Muscle of leg (tissue), 11 donors: ENCODE data around the gene ELF2. TPM values are rescaled to one million over a fixed set of nuclear protein-coding genes. Genes with fewer than 3 reads are reported as not detected.
A peak's percentile ranks its signal among the peaks of the same experiment; 100 is the strongest.

Experiments
- DNase-seq: peaks from one replicate; pipeline ENCODE4 v3.0.0; 2013
- H3K27ac ChIP-seq: one replicate; pipeline ENCODE4 v1.5.1; 2013; ENCODE audit warnings: mild to moderate bottlenecking, low read length, control low read depth
- H3K27me3 ChIP-seq: one replicate; pipeline ENCODE4 v1.6.1; 2013; ENCODE audit warnings: low read length; ENCODE audit not compliant: control insufficient read depth, insufficient read depth
- H3K36me3 ChIP-seq: one replicate; pipeline ENCODE4 v1.6.1; 2013; ENCODE audit warnings: low read length; ENCODE audit not compliant: control insufficient read depth, insufficient read depth
- H3K4me1 ChIP-seq: one replicate; pipeline ENCODE4 v1.6.1; 2013; ENCODE audit warnings: low read length; ENCODE audit not compliant: control insufficient read depth, insufficient read depth
- H3K4me3 ChIP-seq: one replicate; pipeline ENCODE4 v1.5.1; 2013; ENCODE audit warnings: low read length, control low read depth
- H3K9me3 ChIP-seq: replicated peaks from 2 replicates; pipeline ENCODE4 v1.6.1; 2013; ENCODE audit warnings: low read depth, low read length; ENCODE audit not compliant: control insufficient read depth
- WGBS: methylation state at CpG from one replicate; pipeline ENCODE4 v1.1.5; 2013; ENCODE audit warnings: missing lambda C conversion rate; ENCODE audit not compliant: insufficient coverage; 5-methylcytosine and 5-hydroxymethylcytosine counted together
- polyA plus RNA-seq, 8 donors: library from polyadenylated mRNA; unstranded; fragments of 120-200 nt; gene quantifications; one replicate each; pipeline versions ENCODE4 v1.2.1 to v1.2.3, GENCODE V29; 2013; ENCODE audit warnings: inconsistent platforms in 1 of 8, low replicate concordance in 1 of 8; ENCODE audit not compliant: insufficient read length in 8 of 8, insufficient read depth in 1 of 8
- total RNA-seq: library from RNA; stranded (reverse); fragments of 120-200 nt; gene quantifications from one replicate; pipeline ENCODE4 v1.2.4, GENCODE V29; 2013

The ELF2 gene
- total and polyA plus RNA-seq, 9 donors, result 36.9 to 58.8 (median 42.7) TPM

DNA sequence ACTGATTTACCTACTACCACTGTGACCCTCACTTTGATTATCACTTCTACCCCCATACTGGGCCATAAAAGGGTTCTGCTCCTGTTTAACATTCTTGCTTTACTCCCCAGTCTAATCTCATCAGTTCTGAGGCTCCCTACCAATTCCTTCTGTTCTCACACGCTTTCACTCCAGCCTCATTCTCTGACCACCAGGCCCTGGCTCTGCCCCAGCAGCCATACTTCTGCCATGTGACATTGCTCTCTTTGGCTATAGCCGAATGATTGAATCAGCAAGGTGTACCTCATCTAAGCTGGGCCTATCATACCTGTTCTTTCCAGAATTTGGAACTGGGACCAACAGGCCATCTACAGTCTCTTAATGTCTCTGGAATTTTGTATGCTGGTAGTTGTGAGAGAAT lies 14.4 kb upstream of the ELF2 start:
- WGBS, result 83% methylated on average over 1 of the region's 2 CpGs
- Histone ChIP-seq H3K4me1 (peaks cover 3% of the 10 kb centered on the region), H3K36me3 (no peaks in the 10 kb centered on the region), H3K27me3 (no peaks in the 10 kb centered on the region), H3K9me3 (no peaks in the 10 kb centered on the region), H3K4me3 (no peak overlapping the region), H3K27ac (no peak overlapping the region)
- no peak for DNase-seq

DNA sequence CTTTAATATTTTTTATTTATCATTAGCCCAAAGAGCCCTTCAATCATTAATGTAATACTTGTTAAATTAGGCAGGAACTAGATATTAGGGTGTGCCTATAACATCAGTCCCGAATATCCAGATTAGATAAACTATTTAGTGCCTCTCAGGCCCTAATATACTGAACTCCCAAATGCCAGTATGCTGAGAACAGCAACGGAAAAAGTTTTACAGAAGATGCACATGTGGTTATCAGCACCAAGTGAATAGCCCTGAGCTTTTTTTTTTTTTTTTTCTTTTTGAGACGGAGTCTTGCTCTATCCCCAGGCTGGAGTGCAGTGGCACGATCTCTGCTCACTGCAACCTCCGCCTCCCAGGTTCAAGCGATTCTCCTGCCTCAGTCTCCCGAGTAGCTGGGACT lies 13.0 kb upstream of the ELF2 start:
- Histone ChIP-seq H3K27me3 (no peaks in the 10 kb centered on the region), H3K4me3 (no peak overlapping the region), H3K4me1 (peaks cover 3% of the 10 kb centered on the region), H3K9me3 (no peaks in the 10 kb centered on the region), H3K36me3 (no peaks in the 10 kb centered on the region), H3K27ac (no peak overlapping the region)
- no peak for DNase-seq
- 29% methylated on average over 1 of the region's 7 CpGs for WGBS

DNA sequence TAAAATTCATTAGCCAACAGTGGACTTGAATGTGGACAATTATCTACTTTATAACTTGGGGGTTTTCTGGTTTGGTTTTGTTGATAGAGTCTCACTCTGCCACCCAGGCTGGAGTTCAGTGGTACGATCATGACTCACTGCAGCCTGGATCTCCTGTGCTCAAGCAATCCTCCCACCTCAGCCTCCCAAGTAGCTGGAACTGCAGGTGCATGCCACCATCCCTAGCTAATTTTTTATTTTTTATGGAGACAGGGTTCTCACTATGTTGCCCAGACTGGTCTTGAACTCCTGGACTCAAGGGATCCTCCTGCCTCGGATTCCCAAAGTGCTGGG lies 12.4 kb upstream of the ELF2 start:
- no peak overlapping the region for H3K4me3 ChIP-seq
- peaks cover 3% of the 10 kb centered on the region for H3K4me1 ChIP-seq
- H3K27me3 ChIP-seq, result no peaks in the 10 kb centered on the region
- H3K9me3 ChIP-seq, result no peaks in the 10 kb centered on the region
- WGBS, result 82% methylated on average over 2 of the region's 2 CpGs
- H3K27ac ChIP-seq, result no peak overlapping the region
- no peak for DNase-seq
- no peaks in the 10 kb centered on the region for H3K36me3 ChIP-seq

DNA sequence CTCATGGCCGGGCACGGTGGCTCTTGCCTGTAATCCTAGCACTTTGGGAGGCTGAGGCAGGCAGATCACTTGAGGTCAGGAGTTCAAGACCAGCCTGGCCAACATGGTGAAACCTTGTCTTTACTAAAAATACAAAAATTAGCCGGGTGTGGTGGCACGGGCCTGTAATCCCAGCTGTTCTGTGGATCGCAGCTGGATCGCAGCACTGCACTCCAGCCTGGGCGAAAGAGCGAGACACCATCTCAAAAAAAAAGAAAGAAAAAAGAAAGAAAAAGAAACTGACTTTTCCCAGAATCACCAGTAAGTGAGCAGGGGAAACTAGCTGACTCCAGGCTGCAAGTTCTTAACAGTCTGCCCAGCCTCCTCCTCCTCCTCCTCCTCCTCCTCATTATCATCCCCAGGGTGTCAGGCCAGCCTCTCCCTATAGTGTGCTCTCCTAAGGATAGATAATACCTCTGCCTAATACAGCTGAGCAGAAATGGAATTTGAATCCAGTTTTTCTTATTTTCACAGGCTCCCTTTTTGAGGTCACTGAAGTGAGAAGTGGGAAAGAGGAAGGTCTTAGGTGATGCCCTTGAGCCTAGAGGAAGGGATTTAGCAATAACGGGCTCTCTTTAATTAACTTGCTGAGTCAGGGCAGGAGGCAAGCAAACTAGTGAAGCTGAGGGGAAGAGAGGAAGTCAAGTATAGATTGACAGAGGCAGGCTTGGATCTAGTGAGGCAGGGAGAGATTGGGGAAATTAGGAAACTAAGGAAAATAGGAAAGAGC lies 11.8 kb upstream of the ELF2 start:
- H3K4me3 ChIP-seq, result no peak overlapping the region
- no peaks in the 10 kb centered on the region for H3K27me3 ChIP-seq
- DNase-seq, result peak; percentile 74
- 33% methylated on average over 2 of the region's 9 CpGs for WGBS
- H3K4me1 ChIP-seq, result no peaks in the 10 kb centered on the region
- H3K27ac ChIP-seq, result no peak overlapping the region
- no peaks in the 10 kb centered on the region for H3K36me3 ChIP-seq
- H3K9me3 ChIP-seq, result no peaks in the 10 kb centered on the region

DNA sequence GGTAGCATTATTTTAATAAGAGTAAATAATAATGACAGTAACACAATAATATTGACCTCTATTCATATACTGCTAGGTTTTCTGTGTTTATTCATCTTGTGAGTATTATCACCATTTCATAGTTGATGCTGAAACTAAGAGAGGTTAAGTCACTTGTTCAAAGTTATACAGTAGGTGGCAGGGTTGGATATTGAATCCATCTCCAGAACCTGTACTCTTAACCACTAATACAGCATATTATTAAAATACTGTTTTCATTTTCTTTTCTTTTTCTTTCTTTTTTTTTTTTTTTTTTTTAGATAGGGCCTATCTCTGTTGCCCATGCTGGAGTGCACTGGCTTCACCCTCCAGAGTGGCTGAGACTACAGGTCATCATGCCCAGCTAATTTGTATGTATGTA lies 7.1 kb upstream of the ELF2 start:
- Histone ChIP-seq H3K4me1 (no peaks in the 10 kb centered on the region), H3K9me3 (no peaks in the 10 kb centered on the region), H3K36me3 (no peaks in the 10 kb centered on the region), H3K4me3 (no peak overlapping the region), H3K27ac (no peak overlapping the region), H3K27me3 (no peaks in the 10 kb centered on the region)
- DNase-seq, result peak; percentile 56

DNA sequence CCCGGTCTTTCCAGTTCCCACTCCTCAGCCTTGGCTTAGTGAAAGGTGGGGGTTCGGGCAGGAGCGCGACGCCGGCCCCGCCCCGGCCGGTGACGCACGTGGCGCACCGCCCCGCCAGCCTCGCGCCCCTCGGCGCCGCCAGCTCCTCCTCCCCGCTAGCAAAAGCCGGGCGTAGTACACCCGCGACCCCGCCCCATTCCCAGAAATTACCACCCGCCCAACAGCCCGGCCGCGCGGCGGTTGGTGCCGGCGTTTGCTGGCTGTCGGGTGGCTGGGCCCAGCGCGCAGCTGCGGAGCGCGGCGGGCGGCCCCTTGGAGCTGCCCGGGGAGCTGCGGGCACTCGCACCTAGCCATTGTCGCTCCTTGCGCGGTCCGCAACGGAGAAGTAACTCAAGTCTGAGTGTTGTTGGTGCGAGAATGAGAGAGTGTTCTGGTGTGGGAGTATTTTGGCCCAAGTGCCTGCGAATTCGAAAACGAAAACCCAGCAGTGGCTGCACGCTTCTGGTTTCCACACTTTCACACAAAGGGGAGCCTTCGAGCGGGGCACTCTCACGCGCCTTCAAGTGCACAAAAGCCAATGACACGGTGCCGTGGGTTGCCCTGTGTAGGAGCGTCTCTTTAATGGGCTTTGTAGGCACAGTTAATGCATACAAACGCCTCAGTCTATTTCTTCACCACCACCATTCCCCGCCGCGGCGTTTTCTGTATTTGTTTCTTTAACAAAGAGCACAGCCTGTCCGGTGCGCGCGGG lies 1.0 kb upstream of the ELF2 start:
- no peaks in the 10 kb centered on the region for H3K36me3 ChIP-seq
- peak; percentile 98 for DNase-seq
- H3K27me3 ChIP-seq, result no peaks in the 10 kb centered on the region
- WGBS, result 0% methylated on average over 45 of the region's 70 CpGs
- H3K4me3 ChIP-seq, result peak overlapping the region; percentile 97
- H3K27ac ChIP-seq, result peak overlapping the region; percentile 100
- peaks cover 7% of the 10 kb centered on the region for H3K4me1 ChIP-seq
- no peaks in the 10 kb centered on the region for H3K9me3 ChIP-seq

DNA sequence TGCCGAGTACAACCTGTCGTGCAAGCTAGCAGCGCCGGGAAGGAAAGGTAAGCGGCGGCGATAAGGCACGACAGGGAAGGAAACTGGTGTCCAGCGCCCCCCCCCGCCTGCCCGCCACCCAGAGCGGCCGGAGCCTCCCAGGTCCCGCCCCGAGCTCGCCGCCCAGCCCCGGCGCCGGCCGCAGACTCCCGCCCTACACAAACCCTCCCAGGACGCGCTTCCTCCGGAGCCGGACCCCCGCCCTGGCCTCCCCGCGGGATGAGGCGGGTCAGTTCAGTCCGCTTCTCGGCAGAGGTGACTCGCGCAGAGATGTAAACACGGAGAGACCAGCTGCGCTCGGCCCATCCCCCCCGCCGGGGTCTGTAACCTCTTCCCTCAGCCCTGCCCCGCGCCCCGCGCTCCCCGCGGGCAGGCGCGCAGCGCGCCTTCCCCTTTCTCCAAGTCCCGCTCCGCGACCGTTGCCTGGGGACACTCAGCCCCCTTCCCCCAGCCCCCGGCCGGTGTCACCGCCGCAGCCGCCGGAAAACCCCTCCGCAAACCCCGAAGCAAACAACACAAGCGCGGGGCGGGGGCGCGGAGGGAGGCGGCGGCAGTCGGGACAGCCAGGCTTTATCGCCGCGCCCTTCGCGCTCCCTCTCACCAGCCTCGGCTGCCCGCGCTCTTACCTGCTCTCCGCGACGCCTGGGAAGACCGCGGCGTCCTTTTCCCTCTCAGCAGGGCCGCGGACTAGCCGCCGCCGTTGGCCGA lies 543 bp downstream of the ELF2 start:
- peak overlapping the region; percentile 97 for H3K4me3 ChIP-seq
- H3K27me3 ChIP-seq, result no peaks in the 10 kb centered on the region
- no peaks in the 10 kb centered on the region for H3K9me3 ChIP-seq
- DNase-seq, result peak; percentile 91
- no peaks in the 10 kb centered on the region for H3K36me3 ChIP-seq
- under 1% methylated on average over 81 of the region's 89 CpGs for WGBS
- peak overlapping the region; percentile 100 for H3K27ac ChIP-seq
- H3K4me1 ChIP-seq, result peaks cover 7% of the 10 kb centered on the region

DNA sequence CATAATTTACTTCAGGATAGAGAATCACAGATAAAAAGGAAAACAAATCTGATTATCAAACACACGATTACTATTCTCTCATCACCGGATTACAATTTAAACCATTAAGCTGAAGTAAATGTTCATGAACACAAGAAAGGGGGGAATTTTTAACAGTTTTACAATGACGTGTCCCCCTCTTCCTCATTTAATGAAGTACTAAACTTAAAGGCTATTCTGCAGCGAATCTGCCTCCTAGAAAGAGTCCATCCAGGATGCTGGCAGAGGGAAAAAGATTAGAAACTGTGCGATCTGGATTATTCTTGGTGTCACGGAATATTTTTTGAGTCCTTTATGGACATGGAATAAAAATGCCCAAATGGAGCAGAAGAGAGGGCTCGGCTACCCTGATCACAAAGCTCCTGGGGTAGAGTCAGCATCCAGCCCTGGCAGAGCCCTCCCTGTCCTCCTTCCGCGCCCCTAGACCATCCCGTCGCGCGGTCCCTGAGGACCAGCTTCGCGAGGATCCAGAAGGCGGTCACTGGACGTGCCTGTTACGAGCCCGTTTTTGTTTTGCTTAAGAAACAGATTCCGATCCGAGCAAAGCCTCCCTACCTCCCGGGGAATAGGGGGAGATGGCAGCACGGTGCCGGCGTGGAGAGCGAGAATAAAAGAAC lies 1.2 kb downstream of the ELF2 start:
- Histone ChIP-seq H3K4me3 (peak overlapping the region; percentile 97), H3K36me3 (no peaks in the 10 kb centered on the region), H3K27ac (peak overlapping the region; percentile 100), H3K27me3 (no peaks in the 10 kb centered on the region), H3K9me3 (no peaks in the 10 kb centered on the region), H3K4me1 (peaks cover 8% of the 10 kb centered on the region)
- WGBS, result 0% methylated on average over 14 of the region's 26 CpGs
- DNase-seq, result no peak

DNA sequence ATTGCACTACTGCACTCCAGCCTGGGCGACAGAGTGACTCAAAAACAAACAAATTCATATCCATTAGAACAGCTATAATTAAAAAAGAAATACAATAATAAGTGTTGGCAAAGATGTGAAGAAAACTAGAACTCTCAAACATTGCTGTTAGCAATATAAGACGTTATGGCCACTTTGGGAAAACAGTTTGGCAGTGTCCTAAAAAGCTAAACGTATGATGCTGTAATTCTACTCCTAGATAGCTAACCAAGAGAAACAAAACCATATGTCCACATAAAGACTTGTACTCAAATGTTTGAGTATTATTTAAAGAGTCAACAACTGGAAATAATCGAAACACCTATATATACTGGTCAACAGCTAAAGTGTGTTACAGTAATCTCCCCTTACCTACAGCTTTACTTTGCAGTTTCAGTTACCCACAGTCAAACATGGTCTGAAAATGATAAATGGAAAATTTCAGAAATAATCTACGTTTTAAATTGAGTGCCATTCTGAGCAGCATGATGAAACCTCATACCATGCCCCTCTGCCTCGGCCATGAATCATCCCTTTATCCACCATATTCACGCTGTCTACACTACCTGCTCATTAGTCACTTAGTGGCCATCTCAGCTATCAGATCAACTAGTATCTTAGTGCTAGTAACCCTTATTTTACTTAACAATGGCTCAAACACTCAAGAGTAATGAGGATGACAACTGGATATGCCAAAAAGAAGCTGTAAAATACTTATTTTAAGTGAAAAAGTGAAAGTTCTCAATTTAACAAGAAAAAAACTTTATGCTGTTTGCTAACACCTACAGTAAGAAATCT lies 4.9 kb downstream of the ELF2 start:
- 60% methylated on average over 1 of the region's 7 CpGs for WGBS
- Histone ChIP-seq H3K36me3 (no peaks in the 10 kb centered on the region), H3K27me3 (no peaks in the 10 kb centered on the region), H3K27ac (peak overlapping the region; percentile 43), H3K4me1 (peaks cover 5% of the 10 kb centered on the region), H3K9me3 (no peaks in the 10 kb centered on the region), H3K4me3 (no peak overlapping the region)
- peak; percentile 94 for DNase-seq
